NT2/D1 (cell line): ENCODE results near the gene LRBA.

ENCODE experiments used
- DNase-seq: peaks from one replicate; pipeline ENCODE4 v3.0.0-alpha.2; 2011; ENCODE audit warnings: low read depth, low spot score
- H3K27me3 ChIP-seq: 2 replicates; pipeline ENCODE4 v1.6.0; 2011; ENCODE audit warnings: mild to moderate bottlenecking; ENCODE audit not compliant: insufficient read length, insufficient read depth
- H3K36me3 ChIP-seq: 2 replicates; pipeline ENCODE4 v1.6.1; 2011; ENCODE audit warnings: mild to moderate bottlenecking, low read length, mixed read lengths; ENCODE audit not compliant: insufficient read depth, insufficient read length
- H3K4me1 ChIP-seq: 2 replicates; pipeline ENCODE4 v1.5.1; 2011; ENCODE audit not compliant: insufficient read depth, insufficient read length
- H3K4me3 ChIP-seq: 2 replicates; pipeline ENCODE4 v1.5.1; 2011; ENCODE audit warnings: low read depth; ENCODE audit not compliant: insufficient read length
- H3K9ac ChIP-seq: 2 replicates; pipeline ENCODE4 v1.6.0; 2011; ENCODE audit warnings: low read depth; ENCODE audit not compliant: insufficient read length
- H3K9me3 ChIP-seq: 2 replicates; pipeline ENCODE4 v1.5.1; 2011; ENCODE audit warnings: mild to moderate bottlenecking, low read length; ENCODE audit not compliant: insufficient read depth
- SUZ12 ChIP-seq: IDR thresholded peaks from 2 replicates; pipeline ENCODE4 v1.6.1; 2011; ENCODE audit not compliant: insufficient read length, insufficient read depth; ENCODE audit errors: extremely low read depth
- YY1 ChIP-seq: IDR thresholded peaks from 2 replicates; pipeline ENCODE4 v1.6.1; 2011; ENCODE audit not compliant: insufficient read length, insufficient read depth
- ZNF274 ChIP-seq: IDR thresholded peaks from 2 replicates; pipeline ENCODE4 v1.6.1; 2011; ENCODE audit warnings: mild to moderate bottlenecking, low read depth, low read length

The LRBA gene

DNA sequence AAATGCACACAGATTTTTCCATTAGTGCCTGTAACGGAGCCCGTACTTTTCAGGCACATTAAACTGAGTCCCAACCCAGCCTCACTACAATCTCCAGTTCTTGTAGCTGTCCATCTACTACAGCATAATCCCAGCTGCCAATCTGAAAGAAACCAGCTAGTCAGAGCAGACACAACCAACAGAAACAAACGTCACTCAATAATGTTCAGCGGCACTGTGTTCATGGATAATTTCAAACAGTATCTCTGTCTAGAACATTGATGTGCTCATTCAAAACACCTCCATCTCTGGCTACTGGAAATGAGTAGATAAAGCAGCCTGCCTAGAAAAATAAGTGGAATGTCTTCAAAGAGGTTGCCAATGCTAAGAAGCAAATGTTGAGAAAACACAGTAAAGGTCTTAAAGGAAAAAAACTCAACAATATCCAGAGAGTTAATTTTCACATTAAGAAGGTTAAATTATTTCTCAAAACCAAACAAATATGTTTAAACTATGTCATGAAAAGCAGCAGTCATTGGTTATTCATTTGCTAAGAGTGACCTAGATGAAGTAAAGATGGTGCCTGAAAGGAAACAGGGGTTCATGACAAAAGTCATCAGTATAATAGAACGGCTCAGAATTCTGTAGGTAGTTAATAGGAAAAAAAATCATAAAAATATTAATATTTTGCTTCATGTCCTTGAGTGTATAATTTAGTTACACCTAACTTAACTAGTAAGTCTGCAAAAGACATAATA, 678.2 kb downstream of the LRBA start:
- DNase-seq: no peak
- H3K36me3 ChIP-seq: no peaks in the 10 kb centered on the region
- H3K27me3 ChIP-seq: no peaks in the 10 kb centered on the region
- H3K4me3 ChIP-seq: no peak overlapping the region
- no peak overlapping the region for H3K9ac ChIP-seq
- TF ChIP-seq SUZ12: no peak
- TF ChIP-seq YY1: no peak
- no peak for TF ChIP-seq ZNF274
- no peaks in the 10 kb centered on the region for H3K4me1 ChIP-seq
- H3K9me3 ChIP-seq: no peaks in the 10 kb centered on the region

DNA sequence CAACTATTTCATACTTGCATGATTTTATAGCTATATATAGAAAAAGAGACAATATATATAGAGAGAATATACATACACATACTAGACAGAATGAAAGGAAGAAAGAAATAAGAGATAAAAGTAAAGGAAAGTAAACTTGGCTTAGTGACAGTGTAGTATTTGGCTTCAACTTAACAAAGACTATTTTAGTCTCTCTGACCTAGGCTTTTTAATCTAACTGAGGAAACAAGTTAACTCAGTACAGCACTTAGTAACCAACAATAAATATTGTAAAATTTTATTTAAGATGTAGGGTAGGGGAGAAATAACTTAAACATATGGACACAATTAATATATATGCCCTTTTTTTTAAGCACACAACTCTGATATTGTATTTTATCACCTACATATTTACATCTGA, 682.1 kb downstream of the LRBA start:
- Histone ChIP-seq H3K4me1 (no peaks in the 10 kb centered on the region), H3K9ac (no peak overlapping the region), H3K27me3 (no peaks in the 10 kb centered on the region), H3K36me3 (no peaks in the 10 kb centered on the region), H3K4me3 (no peak overlapping the region), H3K9me3 (no peaks in the 10 kb centered on the region)
- TF ChIP-seq ZNF274 (no peak), YY1 (no peak), SUZ12 (no peak)
- no peak for DNase-seq

DNA sequence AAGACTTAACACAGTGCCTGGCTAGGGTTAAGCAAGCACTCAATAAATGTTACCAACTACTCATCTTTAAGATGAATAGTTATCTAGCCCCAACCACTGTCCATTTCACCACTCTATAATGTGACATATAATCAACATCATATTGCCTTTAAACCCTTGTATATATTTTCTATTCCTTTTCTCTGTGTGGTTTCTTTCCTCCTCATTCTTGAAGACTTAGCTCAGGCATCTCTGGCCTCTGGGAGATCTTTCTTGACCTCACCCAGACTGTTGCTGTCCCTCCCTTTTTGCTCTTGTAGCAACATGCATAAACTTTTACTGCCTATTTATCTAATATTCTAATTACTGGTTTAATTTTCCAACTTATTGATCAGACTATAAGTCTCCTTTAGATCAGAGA, 683.0 kb downstream of the LRBA start:
- no peaks in the 10 kb centered on the region for H3K4me1 ChIP-seq
- no peaks in the 10 kb centered on the region for H3K27me3 ChIP-seq
- no peaks in the 10 kb centered on the region for H3K36me3 ChIP-seq
- no peak overlapping the region for H3K9ac ChIP-seq
- DNase-seq: no peak
- no peak for TF ChIP-seq YY1
- H3K9me3 ChIP-seq: no peaks in the 10 kb centered on the region
- H3K4me3 ChIP-seq: no peak overlapping the region

DNA sequence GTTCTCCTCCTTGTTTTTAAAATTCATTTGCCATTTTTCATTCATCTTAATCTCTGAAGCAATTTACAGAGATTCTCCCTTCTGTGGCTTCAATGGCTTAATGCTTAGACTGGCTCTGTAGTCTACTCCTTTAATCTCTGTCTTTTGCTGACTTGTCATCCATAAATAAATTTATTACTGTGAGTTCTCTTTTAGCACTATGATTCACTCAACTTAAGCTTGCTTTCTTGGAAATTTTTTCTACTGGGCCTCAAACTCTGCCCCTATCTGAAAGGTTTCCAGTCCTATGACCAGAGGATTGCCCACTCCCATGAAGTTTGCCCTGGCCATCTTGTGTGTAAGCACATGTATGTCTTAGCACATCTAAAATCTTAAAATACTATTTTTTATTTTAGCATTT, 685.7 kb downstream of the LRBA start:
- Histone ChIP-seq H3K4me3 (no peak overlapping the region), H3K27me3 (no peaks in the 10 kb centered on the region), H3K4me1 (no peaks in the 10 kb centered on the region), H3K36me3 (no peaks in the 10 kb centered on the region), H3K9me3 (no peaks in the 10 kb centered on the region), H3K9ac (no peak overlapping the region)
- no peak for DNase-seq
- TF ChIP-seq ZNF274: no peak

DNA sequence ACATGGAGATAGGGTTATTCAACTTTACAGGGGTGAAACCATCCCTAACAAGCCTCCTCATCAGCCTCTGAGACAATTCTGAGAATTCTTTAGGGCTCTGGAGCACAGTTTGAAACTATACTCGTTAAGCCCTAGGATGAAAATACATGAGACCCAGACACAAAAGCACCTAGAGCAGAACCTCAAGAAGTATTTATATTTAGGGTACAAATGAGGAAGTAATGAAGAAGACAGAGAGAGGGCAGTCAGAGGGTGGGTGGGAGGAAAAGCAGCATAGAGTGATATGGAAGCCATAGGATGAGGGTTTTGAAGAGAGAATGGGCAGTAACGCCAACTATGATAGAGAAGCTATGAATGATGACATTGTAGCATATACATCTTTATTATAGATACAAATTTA, 686.6 kb downstream of the LRBA start:
- no peak for DNase-seq
- H3K9me3 ChIP-seq: no peaks in the 10 kb centered on the region
- no peaks in the 10 kb centered on the region for H3K36me3 ChIP-seq
- H3K4me1 ChIP-seq: no peaks in the 10 kb centered on the region
- TF ChIP-seq ZNF274 (no peak), YY1 (no peak), SUZ12 (no peak)
- no peak overlapping the region for H3K9ac ChIP-seq
- H3K4me3 ChIP-seq: no peak overlapping the region
- no peaks in the 10 kb centered on the region for H3K27me3 ChIP-seq

DNA sequence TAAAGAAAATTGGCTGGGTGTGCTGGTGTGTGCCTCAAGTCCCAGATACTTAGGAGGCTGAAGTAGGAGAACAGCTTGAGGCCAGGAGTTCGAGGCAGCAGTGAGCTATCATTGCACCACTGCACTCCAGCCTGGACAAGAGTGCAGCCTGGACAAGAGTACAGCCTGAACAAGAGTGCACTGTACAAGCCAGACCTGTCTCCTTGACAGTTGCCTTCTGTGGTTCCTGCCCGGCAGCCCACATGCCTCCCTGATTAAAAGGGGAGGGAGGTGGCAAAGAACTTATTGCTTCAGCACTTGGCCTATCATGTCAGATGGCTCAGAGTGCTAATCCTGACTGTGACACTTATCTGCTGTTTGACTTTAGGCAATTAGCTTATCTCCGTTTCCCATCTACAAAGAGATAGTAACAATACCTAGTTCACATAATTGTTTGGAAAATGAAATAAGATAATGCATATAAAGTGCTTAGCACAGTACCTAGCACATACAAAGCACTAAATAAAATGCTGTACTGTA, 687.8 kb downstream of the LRBA start:
- DNase-seq: no peak
- no peak overlapping the region for H3K4me3 ChIP-seq

DNA sequence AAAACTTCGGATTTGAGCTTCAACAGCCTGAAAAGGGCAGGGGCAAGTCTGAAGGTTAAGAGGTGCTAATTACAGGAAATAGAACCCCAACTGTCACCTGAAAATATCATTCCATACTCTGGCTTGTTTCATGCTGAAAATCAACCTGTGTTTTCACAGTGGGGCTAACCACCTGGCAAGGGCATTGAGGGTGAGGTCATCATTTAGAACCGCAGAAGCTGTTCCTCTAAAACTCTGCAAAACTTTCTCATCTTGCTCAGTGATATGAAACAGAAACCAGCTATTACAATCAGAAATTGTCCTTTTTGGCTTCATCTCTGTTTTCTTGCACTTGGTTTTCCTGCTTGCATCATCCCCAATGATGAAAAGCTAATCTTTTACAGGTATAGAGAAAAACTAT, 689.2 kb downstream of the LRBA start:
- Histone ChIP-seq H3K4me3 (no peak overlapping the region), H3K4me1 (no peaks in the 10 kb centered on the region), H3K36me3 (no peaks in the 10 kb centered on the region), H3K9me3 (no peaks in the 10 kb centered on the region), H3K27me3 (no peaks in the 10 kb centered on the region), H3K9ac (no peak overlapping the region)
- DNase-seq: no peak
- TF ChIP-seq YY1 (no peak), ZNF274 (no peak), SUZ12 (no peak)

More for the DNA sequence above, 687.8 kb downstream of the LRBA start:
- no peak overlapping the region for H3K9ac ChIP-seq
- TF ChIP-seq SUZ12 (no peak), YY1 (no peak), ZNF274 (no peak)
- no peaks in the 10 kb centered on the region for H3K9me3 ChIP-seq
- no peaks in the 10 kb centered on the region for H3K36me3 ChIP-seq
- H3K4me1 ChIP-seq: no peaks in the 10 kb centered on the region
- no peaks in the 10 kb centered on the region for H3K27me3 ChIP-seq
